NCI-H345 treated with DMSO at 0.1 percent for 48 hours (cell line): Measurements from ENCODE around the gene APBB2.

Experiments used
- DNase-seq: peaks from one replicate; lab custom pipeline; 2025; ENCODE audit not compliant: unreplicated experiment; lab: John Stamatoyannopoulos, UW

APBB2 gene

GRCh38 chr4:40990899-40991265, 223.5 kb downstream of the APBB2 start:
- no peak for DNase-seq

- no peak for DNase-seq
Observed at GRCh38 chr4:40990236-40990898, 224.0 kb downstream of the APBB2 start.

- no peak for DNase-seq
Observed at GRCh38 chr4:40987151-40987550, 227.2 kb downstream of the APBB2 start.

DNA sequence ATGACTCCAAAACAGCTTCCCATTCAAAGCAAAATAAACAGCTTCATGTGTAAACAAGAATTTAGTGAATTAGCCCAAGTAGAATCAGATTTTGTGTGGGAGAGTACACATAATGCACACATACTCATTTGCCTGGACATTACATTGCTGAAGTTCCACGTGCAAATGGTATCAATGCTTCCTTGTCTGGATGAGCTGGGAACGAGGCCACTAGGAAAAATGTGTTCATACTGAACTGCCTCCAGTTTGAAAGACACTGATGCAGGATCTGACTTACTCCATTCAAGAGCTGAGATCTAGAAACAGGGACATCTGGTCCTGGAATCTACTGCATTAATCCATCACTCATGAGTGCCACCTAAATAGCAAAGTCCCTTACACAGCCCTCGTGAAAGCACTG, 228.0 kb downstream of the APBB2 start:
- no peak for DNase-seq

DNA sequence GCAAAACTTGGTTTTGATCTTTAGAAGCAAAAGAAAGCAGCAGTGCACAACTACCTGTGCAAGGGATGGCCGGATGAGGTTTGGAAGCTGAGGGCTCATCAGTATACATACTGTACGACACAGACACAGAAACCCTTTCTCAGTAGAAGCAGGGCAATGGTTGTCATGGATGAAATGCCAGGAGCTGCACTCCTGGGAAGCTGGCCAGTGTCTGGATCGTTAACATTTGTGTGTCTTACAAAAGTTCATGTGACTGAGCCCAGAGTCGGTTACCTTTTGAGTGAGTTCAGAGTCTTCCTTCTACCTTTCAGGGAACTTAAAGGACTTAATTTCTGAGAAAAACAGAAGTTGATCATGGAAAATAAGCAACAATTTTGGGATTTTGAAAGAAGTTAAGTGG, 230.3 kb downstream of the APBB2 start:
- no peak for DNase-seq

DNA sequence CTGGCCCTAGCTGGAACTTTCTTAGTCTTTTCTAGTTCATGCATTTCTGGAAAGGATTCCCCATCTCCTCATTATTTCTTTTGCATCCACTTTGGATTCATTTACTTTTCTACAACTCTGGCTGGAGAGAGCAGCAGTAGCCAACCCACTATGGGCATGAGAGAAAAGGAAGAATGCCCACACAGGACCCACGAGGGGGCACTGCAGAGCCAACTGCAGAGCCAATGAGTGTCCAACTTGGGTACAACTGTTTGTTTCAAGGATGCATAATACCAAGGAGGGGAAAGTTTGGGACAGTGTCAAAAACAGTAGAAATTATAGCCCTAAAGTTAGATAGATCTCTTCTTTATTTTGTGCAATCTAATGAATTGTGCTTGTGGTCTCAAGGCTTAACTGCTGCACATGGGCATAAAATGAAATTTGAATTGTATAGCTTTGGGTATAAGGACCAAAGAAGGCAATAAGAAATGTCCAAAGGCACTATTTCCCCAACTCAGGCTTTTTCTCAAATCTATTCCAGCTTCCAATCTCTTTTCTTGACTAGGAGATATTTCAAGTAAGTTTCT, 233.9 kb downstream of the APBB2 start:
- DNase-seq = no peak

DNA sequence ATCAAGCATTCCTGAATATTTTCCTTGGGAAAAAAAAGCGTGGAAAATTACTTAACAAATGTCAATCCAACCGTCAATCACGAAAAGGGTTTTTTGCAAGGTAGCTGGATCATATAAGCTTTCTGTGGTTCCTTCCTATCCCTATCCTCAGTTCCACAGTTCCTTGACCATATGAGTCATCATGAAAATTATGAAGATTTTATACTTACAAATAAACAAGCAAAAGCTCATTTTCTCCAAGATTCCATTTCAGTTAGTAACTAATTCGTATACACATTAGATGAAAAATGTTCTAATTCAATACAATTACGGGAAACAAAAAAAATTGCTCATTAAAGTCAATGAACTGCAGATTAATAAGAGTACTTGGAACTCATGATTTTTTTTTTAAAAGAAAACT, 235.8 kb downstream of the APBB2 start:
- DNase-seq = no peak

GRCh38 chr4:40976343-40976742, 238.0 kb downstream of the APBB2 start:
- DNase-seq = peak; percentile 50

DNA sequence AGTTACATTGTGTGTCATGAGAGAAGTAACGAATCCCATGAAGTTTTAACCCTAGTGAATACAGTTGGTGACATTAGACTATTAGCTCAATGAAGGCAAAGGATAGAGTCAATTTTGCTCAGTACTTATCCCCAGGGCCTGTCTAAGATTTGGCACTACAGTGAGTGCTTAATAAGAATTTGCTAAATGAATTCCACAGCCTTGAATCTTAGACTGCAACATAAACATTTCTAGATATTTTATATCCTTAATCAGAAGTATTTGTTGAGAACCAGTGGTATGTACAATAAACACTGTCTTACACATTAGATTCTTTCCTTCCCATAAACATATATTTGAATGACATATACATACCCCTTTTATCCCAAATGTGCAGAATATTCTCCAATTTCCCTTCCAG, 241.6 kb downstream of the APBB2 start:
- no peak for DNase-seq

DNA sequence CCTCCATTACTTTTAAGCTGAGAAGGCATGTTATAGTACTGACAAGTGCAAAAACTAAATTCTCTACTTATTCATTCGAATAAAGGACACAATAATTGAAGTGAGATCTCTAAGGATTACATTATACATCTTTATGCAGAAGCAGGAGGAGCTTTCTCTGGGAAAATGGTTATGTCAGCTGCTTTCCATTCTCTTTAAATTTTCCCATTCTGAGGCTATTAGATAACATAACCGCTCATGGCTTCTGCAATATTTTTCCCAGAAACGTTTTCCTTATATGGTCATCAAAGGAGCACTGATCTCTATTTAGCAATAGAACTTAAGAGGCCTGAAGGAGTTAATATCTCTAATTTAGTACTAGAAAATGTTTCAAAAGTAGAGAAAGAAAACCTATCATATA, 243.0 kb downstream of the APBB2 start:
- DNase-seq = no peak

DNA sequence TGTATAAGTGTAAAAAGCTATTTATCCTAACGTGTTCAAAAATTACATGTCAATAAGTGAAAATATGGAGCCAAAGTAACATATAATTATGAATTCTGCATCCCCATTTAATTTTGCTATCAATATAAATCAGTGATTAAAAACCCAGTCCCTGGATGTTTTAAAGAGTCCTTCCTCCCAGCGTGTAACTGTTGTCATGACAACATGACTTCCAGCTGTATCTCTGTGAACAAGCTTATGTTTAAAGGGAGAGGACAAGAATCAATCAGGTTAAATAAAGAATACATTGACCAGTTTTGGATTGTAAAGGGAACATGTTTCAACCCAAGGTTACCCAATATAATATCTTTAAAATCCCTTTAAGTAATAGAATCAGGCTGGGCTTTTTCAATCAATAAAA, 244.8 kb downstream of the APBB2 start:
- DNase-seq = no peak

- DNase-seq = no peak
Observed at GRCh38 chr4:40967550-40967949, 246.8 kb downstream of the APBB2 start.

- no peak for DNase-seq
Observed at GRCh38 chr4:40966091-40966490, 248.3 kb downstream of the APBB2 start.

DNA sequence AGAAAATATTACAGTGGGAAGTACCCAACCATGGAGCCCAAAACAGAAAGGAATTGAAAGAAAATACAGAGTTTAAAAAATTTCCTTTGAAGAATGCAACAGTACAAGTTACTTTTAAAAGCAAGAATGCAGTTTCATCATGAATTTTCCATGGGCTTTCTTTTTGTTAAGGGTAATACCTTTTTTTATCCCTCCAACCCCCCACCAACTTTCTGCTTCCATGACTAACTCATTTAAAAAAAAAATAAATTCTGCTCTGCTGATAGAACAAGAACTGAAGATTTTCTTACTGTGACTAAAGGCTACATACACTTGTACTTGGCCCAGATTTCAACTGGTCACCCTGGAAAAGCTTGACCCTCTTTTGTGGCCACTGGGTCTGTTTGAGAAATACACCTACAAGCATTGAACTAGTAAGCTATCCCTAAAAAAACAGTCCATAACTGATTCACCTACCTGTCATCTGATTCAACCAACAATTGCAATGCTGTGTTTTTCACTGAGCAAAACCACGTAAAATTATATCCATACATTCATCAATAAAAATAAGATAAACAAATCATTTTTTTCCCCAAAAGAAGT, 250.4 kb downstream of the APBB2 start:
- DNase-seq = no peak

- DNase-seq = no peak
Observed at GRCh38 chr4:40962551-40963180, 251.7 kb downstream of the APBB2 start.

GRCh38 chr4:40960941-40961340, 253.4 kb downstream of the APBB2 start:
- no peak for DNase-seq

DNA sequence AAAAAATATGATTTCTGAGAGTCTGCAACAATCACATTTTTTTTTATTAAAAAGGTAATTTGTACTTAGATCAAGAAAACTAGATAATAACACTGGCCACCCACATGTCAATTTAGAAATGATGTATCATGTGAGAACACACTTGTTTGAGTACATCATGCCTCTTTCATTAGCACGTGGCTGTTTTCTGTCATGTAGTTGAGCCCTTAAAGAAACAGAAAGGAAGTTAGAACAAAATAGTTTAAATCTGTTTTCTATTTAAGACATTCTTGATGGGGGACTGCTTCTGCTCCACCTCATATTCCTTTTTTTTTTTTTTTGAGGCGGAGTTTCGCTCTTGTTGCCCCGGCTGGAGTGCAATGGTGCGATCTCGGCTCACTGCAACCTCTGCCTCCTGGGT, 257.1 kb downstream of the APBB2 start:
- no peak for DNase-seq

DNA sequence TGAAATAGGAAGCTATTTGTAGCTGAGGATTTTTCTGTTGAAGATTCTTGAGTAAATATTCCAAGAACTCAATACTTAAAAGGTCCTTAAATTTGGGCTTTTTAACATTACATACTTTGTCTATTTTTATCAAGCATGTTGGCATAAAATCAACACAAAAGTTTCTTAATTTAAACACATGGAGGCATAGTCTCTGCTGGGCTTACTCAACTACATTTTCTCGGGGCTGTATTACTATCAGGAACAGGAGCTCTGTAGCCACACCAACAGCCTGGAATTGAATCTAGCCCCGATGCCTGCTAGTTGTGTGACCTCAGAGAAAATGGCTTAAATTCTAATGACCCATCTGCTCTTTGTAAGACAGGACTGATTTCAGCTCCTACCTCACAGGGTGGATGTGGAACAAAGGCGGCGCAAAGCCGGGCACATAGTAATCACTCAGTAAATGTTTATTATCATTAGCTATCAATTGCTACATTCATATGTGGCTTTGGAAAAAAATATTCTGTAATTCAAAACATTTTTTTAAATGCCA, 257.6 kb downstream of the APBB2 start:
- DNase-seq = no peak

DNA sequence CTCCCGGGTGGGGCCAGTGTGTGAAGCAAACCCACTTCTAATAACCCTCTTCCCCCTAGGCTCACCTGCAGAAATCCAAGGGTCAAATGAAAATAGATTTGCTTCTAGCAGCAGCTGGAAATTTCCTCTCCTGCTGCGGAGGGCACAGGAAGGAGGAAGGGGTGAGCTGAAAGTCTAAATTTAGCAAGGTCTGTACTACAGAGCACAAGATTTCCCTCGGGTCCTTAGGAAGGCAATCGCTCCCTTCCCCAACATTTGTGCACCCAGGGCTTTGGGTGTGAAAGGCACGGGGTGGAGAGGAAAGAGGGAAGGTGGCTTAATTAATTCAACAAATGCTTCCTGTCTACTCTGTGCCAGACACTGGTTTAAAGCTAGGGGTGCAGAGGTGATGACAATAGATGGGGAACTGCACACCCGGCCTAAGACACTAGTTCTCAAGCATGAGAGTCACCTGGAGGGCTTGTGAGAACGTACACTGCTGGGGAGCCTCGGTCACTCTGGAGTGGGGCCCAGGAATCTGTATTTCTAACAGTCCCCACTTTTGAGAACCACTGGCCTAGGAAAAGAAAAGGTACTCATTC, 260.2 kb downstream of the APBB2 start:
- DNase-seq = no peak

DNA sequence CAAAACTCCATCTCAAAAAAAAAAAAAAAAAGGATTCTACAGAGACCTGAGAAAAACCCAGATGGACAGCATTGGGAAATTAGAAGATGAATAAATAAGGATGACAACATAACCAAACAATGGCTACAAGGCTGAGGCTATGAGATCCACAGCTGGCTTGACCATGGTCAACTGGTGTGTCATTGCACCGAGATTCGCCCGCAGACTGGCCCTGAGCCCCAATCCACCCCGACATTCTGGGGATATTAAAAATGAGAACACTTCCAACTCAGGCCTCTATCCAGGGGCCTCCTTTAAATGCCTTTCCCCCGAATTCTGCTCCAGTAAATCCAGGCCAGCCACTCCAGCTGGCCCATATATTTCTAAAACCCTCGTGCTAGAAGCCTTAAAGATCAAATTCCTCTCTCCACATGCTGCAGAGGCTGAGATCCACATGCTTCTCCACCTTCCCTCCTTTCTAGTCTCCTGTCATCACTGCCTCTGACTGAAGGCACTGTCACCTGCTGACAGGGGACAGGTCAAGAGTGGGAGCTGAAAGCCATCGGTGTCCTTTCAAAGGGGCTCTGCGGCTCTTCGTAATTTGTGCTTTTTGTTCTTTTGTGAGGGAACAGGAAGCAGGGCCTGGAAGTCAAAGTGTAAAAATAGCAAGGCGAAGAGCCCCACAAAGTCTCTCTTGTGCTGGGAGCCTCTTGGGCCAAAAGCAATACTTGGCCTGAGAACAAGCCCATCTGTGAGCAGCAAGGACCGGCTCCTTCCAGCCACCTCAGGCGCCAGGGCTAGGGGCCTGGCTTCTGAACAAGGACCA, 260.9 kb downstream of the APBB2 start:
- DNase-seq = no peak

DNA sequence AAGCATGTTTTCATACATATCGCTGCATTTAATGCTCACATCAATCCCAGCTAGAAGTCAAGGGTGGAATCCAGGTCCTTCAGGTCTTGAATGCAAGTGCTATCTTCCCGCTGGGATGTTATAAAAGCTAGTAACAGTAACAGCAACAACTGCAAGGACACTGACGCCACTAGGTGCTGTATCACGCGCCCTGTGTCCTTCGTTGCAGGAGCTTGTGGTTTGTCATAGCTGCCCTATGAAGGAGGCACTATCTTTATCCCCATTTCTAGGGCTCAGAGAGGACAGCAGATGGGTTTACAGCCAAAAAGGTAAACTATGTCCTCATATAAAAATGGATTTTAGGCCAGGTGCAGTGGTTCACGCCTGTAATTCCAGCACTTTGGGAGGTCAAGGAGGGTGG, 261.7 kb downstream of the APBB2 start:
- DNase-seq = no peak
